A673 (cell line): ENCODE results near the gene ZNF839. TPM values are rescaled to one million over a fixed set of nuclear protein-coding genes. Genes with fewer than 3 reads are reported as not detected.
"Not testable (repeated sequence)": the region's sequence is repeated elsewhere in the genome, so short reads cannot be mapped to it uniquely, and the experiment has no call there.

ENCODE experiments used
- BruUV-seq: library from RNA; stranded (reverse); fragments of 400-500 nt; replicated peaks from 2 replicates; lab custom pipeline; 2021; lab: Mats Ljungman, UMichigan
- CTCF ChIA-PET: fragments of 300-600 bp; sonication (Branson Sonifier 250); formaldehyde crosslinking; loops from one replicate; lab custom pipeline; 2022; ENCODE audit warnings: antibody characterized with exemption; lab: Charles Lee
- POLR2A ChIA-PET: fragments of 300-600 bp; sonication (Branson Sonifier 250); formaldehyde crosslinking; loops from one replicate; lab custom pipeline; 2022; ENCODE audit warnings: antibody characterized with exemption; ENCODE audit not compliant: low non-redundant PET; lab: Charles Lee
- DNase-seq: peaks from one replicate; pipeline ENCODE4 v3.0.0-alpha.2; 2015; ENCODE audit warnings: low spot score
- H3K27ac ChIP-seq: fragments of 200-600 bp; sonication (generic); 2 replicates; pipeline ENCODE4 v1.5.1; 2016; ENCODE audit warnings: mixed run types, low read depth, mild to moderate bottlenecking, mixed read lengths, antibody characterized with exemption, low read length; ENCODE audit not compliant: poor library complexity, severe bottlenecking
- H3K27me3 ChIP-seq: fragments of 200-600 bp; sonication (generic); replicated peaks from 2 replicates; pipeline ENCODE4 v1.6.1; 2017; ENCODE audit warnings: mixed run types, low read depth, mild to moderate bottlenecking, mixed read lengths, antibody characterized with exemption, low read length; ENCODE audit not compliant: insufficient read depth, poor library complexity
- H3K36me3 ChIP-seq: fragments of 200-600 bp; sonication (generic); 2 replicates; pipeline ENCODE4 v1.6.1; 2016; ENCODE audit warnings: mixed run types, mild to moderate bottlenecking, mixed read lengths, antibody characterized with exemption, low read length; ENCODE audit not compliant: insufficient read depth, poor library complexity, severe bottlenecking
- H3K4me1 ChIP-seq: fragments of 200-600 bp; sonication (generic); 2 replicates; pipeline ENCODE4 v1.6.1; 2017; ENCODE audit warnings: mixed run types, mild to moderate bottlenecking, mixed read lengths, antibody characterized with exemption, low read length; ENCODE audit not compliant: insufficient read depth, poor library complexity, severe bottlenecking
- H3K4me3 ChIP-seq: fragments of 200-600 bp; sonication (generic); 2 replicates; pipeline ENCODE4 v1.5.1; 2016; ENCODE audit warnings: low read depth, mixed run types, mild to moderate bottlenecking, mixed read lengths, low read length; ENCODE audit not compliant: poor library complexity, severe bottlenecking
- H3K9me3 ChIP-seq: fragments of 200-600 bp; sonication (generic); 2 replicates; pipeline ENCODE4 v1.6.1; 2016; ENCODE audit warnings: mixed run types, low read depth, mild to moderate bottlenecking, mixed read lengths, antibody characterized with exemption, low read length; ENCODE audit not compliant: poor library complexity, severe bottlenecking
- EZH2 ChIP-seq: fragments of 200-600 bp; sonication (generic); IDR thresholded peaks from 2 replicates; pipeline ENCODE4 v1.6.1; 2017; ENCODE audit warnings: borderline replicate concordance, low read depth, mild to moderate bottlenecking, mixed read lengths, antibody characterized with exemption, low read length; ENCODE audit not compliant: poor library complexity, severe bottlenecking
- intact Hi-C: fragments of 100-400 bp; cut with micrococcal nuclease; formaldehyde crosslinking; loops from one replicate; pipeline ENCODE4 v1.10.0; 2022; ENCODE audit not compliant: unreplicated experiment
- total RNA-seq: library from RNA; stranded (reverse); gene quantifications from 2 replicates; pipeline ENCODE4 v1.2.3, GENCODE V29; 2021
- TF ChIP-seq, protein P1 (sequence below): fragments of 300-800, 200-600 bp; sonication (generic); conservative IDR thresholded peaks from 2 replicates; pipeline ENCODE4 v1.5.1; 2017; ENCODE audit warnings: low read depth, mild to moderate bottlenecking, antibody characterized with exemption, low read length, moderate library complexity, mixed read lengths

Gene ZNF839
- total RNA-seq, 1 experiment from 2014 or later, result 13.5 TPM

DNA sequence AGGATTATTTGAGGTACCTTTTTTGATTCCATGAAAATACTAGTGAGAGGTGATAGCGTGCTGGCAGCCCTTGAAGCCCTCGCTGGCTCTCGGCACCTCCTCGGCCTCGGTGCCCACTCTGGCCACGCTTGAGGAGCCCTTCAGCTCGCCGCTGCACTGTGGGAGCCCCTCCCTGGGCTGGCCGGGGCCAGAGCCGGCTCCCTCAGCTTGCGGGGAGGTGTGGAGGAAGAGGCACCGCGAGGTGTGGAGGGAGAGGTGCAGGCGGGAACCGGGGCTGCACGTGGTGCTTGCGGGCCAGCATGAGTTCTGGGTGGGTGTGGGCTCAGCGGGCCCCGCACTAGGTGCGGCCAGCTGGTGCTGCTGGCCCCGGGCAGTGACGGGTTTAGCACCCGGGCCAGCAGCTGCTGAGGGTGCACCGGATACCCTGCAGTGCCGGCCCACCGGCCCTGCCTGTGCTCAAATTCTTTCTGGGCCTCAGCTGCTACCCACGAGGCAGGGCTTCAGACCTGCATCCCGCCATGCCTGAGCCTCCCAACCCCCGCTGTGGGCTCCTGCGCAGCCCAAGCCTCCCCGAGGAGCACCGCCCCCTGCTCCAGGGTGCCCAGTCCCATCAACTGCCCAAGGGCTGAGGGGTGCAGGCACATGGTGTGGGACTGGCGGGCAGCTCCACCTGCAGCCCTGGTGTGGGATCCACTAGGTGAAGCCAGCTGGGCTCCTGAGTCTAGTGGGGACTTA, 21.9 kb upstream of the ZNF839 start:
- no peak for DNase-seq
- intact Hi-C loops, result no loop called here
- no peaks in the 10 kb centered on the region for H3K36me3 ChIP-seq
- no peaks in the 10 kb centered on the region for H3K4me1 ChIP-seq
- CTCF ChIA-PET, result interaction anchor here (0.6 kb wide), 1 partner anchor 18 kb away, joined by 3 read pairs; no protein-coding TSS in a partner anchor
- no peaks in the 10 kb centered on the region for H3K27me3 ChIP-seq
- BruUV-seq, result no TSS peak
- TF ChIP-seq, protein P1, sequence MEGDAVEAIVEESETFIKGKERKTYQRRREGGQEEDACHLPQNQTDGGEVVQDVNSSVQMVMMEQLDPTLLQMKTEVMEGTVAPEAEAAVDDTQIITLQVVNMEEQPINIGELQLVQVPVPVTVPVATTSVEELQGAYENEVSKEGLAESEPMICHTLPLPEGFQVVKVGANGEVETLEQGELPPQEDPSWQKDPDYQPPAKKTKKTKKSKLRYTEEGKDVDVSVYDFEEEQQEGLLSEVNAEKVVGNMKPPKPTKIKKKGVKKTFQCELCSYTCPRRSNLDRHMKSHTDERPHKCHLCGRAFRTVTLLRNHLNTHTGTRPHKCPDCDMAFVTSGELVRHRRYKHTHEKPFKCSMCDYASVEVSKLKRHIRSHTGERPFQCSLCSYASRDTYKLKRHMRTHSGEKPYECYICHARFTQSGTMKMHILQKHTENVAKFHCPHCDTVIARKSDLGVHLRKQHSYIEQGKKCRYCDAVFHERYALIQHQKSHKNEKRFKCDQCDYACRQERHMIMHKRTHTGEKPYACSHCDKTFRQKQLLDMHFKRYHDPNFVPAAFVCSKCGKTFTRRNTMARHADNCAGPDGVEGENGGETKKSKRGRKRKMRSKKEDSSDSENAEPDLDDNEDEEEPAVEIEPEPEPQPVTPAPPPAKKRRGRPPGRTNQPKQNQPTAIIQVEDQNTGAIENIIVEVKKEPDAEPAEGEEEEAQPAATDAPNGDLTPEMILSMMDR, result no peak
- no peak for TF ChIP-seq EZH2
- no peak overlapping the region for H3K27ac ChIP-seq
- POLR2A ChIA-PET, result no interaction called here
- H3K4me3 ChIP-seq, result no peak overlapping the region
- H3K9me3 ChIP-seq, result no peaks in the 10 kb centered on the region

DNA sequence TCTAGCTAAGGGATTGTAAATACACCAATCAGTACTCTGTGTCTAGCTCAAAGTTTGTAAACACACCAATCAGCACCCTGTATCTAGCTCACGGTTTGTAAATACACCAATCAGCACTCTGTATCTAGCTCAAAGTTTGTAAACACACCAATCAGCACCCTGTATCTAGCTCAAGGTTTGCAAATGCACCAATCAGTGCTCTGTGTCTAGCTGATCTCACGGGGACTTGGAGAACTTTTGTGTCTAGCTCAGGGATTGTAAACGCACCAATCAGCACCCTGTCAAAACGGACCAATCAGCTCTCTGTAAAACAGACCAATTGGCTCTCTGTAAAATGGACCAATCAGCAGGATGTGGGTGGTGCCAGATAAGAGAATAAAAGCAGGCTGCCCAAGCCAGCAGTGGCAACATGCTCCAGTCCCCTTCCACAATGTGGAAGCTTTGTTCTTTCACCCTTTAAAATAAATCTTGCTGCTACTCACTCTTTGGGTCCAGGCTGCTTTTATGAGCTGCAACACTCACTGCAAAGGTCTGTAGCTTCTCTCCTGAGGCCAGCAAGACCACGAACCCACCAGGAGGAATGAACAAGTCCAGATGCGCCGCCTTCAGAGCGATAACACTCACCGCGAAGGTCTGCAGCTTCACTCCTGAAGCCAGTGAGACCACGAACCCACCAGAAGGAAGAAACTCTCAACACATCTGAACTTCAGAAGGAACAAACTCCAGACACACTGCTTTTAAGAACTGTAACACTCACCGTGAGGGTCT, 21.1 kb upstream of the ZNF839 start:
- intact Hi-C loops, POLR2A ChIA-PET, CTCF ChIA-PET: not testable (repeated sequence)

DNA sequence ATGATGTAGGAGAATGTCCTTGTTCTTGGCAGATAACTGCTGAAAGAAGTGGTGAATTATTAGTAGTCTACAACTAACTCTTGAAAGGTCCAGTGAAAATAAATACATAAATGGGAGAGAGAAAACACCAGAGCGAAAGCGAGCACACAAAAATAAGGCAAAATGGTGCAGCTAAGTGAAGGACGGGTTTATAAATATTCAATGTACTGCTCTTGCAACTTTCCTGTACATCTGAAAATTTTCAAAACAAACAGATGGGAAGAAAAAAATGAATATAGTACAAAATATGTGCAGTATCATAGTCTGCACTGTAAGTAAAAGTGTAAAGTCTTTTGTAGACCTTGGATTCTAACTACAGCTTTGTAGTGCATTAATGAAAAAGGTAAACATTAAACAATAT, 15.9 kb upstream of the ZNF839 start:
- POLR2A ChIA-PET, result no interaction called here
- Histone ChIP-seq H3K4me1 (no peaks in the 10 kb centered on the region), H3K27ac (no peak overlapping the region), H3K36me3 (no peaks in the 10 kb centered on the region), H3K9me3 (no peaks in the 10 kb centered on the region), H3K27me3 (no peaks in the 10 kb centered on the region), H3K4me3 (no peak overlapping the region)
- no TSS peak for BruUV-seq
- DNase-seq, result no peak
- CTCF ChIA-PET, result no interaction called here
- intact Hi-C loops, result no loop called here
- no peak for TF ChIP-seq EZH2
- TF ChIP-seq, protein P1, result no peak

More for the DNA sequence above, 21.1 kb upstream of the ZNF839 start:
- H3K4me1 ChIP-seq, H3K27me3 ChIP-seq, H3K27ac ChIP-seq, H3K9me3 ChIP-seq, H3K4me3 ChIP-seq, BruUV-seq, H3K36me3 ChIP-seq, DNase-seq: not testable (repeated sequence)
